HepG2 (cell line): ENCODE data around the gene ZNF793. TPM values are rescaled to one million over a fixed set of nuclear protein-coding genes. Genes with fewer than 3 reads are reported as not detected.

Source experiments
- BHLHE40 ChIP-seq: IDR thresholded peaks from 2 replicates; pipeline ENCODE4 v1.6.1; 2011; ENCODE audit warnings: low read length, improper control_type of control experiment
- IRF9 ChIP-seq: sonication (generic); formaldehyde crosslinking; IDR thresholded peaks from 2 replicates; pipeline ENCODE4 v1.8.0; 2022; ENCODE audit warnings: missing genetic modification reagents, mild to moderate bottlenecking, borderline replicate concordance
- MEIS2 ChIP-seq: sonication (generic); formaldehyde crosslinking; IDR thresholded peaks from 2 replicates; pipeline ENCODE4 v1.9.0; 2021; ENCODE audit warnings: mild to moderate bottlenecking, missing genetic modification reagents
- RBM39 ChIP-seq: fragments of 200-400 bp; formaldehyde crosslinking; IDR thresholded peaks from one replicate; pipeline ENCODE4 v1.6.1; 2018; ENCODE audit warnings: antibody characterized with exemption, mild to moderate bottlenecking, low read depth, low read length; ENCODE audit not compliant: poor library complexity, severe bottlenecking
- SP140L ChIP-seq: sonication (generic); formaldehyde crosslinking; IDR thresholded peaks from 2 replicates; pipeline ENCODE4 v1.4.0; 2020; ENCODE audit warnings: missing genetic modification reagents, borderline replicate concordance
- XBP1 ChIP-seq: sonication (generic); formaldehyde crosslinking; IDR thresholded peaks from 2 replicates; pipeline ENCODE4 v1.5.0; 2020; ENCODE audit warnings: missing genetic modification reagents
- ZFP62 ChIP-seq: sonication (generic); formaldehyde crosslinking; IDR thresholded peaks from 2 replicates; pipeline ENCODE4 v1.4.0; 2020; ENCODE audit warnings: missing genetic modification reagents
- ZNF597 ChIP-seq: sonication (generic); formaldehyde crosslinking; IDR thresholded peaks from 2 replicates; pipeline ENCODE4 v1.5.0; 2020; ENCODE audit warnings: missing genetic modification reagents
- ZNF619 ChIP-seq: sonication (generic); formaldehyde crosslinking; IDR thresholded peaks from 2 replicates; pipeline ENCODE4 v1.4.0; 2020; ENCODE audit warnings: mild to moderate bottlenecking, missing genetic modification reagents
- ZNF691 ChIP-seq: sonication (generic); formaldehyde crosslinking; IDR thresholded peaks from 2 replicates; pipeline ENCODE4 v1.4.0; 2020; ENCODE audit warnings: missing genetic modification reagents, low read depth, mild to moderate bottlenecking, borderline replicate concordance
- ZNF788 ChIP-seq: sonication (generic); formaldehyde crosslinking; IDR thresholded peaks from 2 replicates; pipeline ENCODE4 v1.5.0; 2020; ENCODE audit warnings: mild to moderate bottlenecking, missing genetic modification reagents, borderline replicate concordance
- ZNF816 ChIP-seq: sonication (generic); formaldehyde crosslinking; IDR thresholded peaks from 2 replicates; pipeline ENCODE4 v1.8.0; 2022; ENCODE audit warnings: missing genetic modification reagents, mild to moderate bottlenecking, borderline replicate concordance
- ZNF839 ChIP-seq: sonication (generic); formaldehyde crosslinking; IDR thresholded peaks from 2 replicates; pipeline ENCODE4 v1.4.0; 2020; ENCODE audit warnings: missing genetic modification reagents, mild to moderate bottlenecking, borderline replicate concordance
- polyA plus RNA-seq, 8 experiments: library from polyadenylated mRNA; depleted of rRNA in 3 of 8; stranded (reverse) in 7 of 8; unstranded in 1 of 8; fragments of >200 nt; fragmentation: Illumina TruSeq in 4 of 8; extraction: Trizol in 4 of 8; gene quantifications; 2 replicates each; pipeline versions ENCODE4 v1.2.1 to v1.2.3, GENCODE V29; 2011 to 2016; ENCODE audit warnings: low read depth in 4 of 8, missing spikeins in 1 of 8, mixed read lengths in 1 of 8; ENCODE audit not compliant: insufficient read depth in 1 of 8
- total RNA-seq, 5 experiments: library from RNA; depleted of rRNA; stranded (reverse); fragments of >200 nt; fragmentation: Illumina TruSeq; extraction: Trizol; gene quantifications; 2 replicates each; pipeline ENCODE4 v1.2.3, GENCODE V29; 2016; ENCODE audit warnings: low read depth in 1 of 5
- TF ChIP-seq, protein P1 (sequence below): sonication (generic); formaldehyde crosslinking; IDR thresholded peaks from 2 replicates; pipeline ENCODE4 v1.5.0; 2020; ENCODE audit warnings: mild to moderate bottlenecking, missing genetic modification reagents, borderline replicate concordance
- TF ChIP-seq, protein P2 (sequence below): sonication (generic); formaldehyde crosslinking; IDR thresholded peaks from 2 replicates; pipeline ENCODE4 v1.4.0; 2020; ENCODE audit warnings: mild to moderate bottlenecking, missing genetic modification reagents, borderline replicate concordance

Gene ZNF793
- total and polyA plus RNA-seq, 2 of the 13 experiments (the other 11 are each of a cell fraction or from before 2014, with no cell fraction given), result 0.13 to 0.35 TPM

DNA sequence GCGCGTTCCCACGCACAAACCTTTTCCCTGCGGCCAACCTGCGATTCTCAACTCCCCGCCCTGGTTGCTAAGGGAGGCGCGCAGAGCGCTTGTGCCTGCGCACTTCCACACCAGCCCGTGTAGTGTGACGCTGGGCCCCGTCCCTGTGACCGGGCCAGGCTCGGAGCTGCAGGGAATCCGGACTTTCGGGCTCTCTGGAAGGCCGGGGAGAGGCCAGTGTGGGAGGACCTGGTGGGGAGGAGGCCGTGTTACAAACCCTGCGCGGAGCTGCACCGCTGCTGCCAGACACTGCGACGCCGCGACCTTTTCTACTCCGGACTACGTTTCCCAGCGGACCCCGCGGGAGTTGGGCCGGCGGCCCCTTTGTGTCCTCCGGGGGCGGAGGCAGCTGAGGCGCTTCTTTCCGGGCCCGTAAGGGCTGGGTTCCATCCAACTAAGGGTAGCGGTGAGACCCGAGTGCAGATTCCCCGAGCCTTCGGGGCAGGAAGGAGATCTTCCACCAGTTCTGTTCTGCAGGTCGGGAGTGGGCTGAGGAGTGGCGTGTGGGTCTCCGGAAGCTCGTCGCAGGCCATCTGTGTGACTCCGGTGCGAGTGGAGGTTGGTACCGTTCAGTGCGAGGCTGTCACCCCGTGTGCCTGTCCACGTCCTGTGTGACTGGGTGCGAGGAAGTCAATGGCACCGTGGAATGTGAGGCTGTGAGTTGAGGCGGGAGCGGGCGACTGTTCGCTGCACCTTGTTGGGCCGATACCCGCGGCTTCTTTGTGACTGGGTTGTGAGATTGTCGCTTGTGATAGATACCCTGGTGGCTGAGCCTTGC, 37.6 kb upstream of the ZNF793 start, which contains the start of gene ZNF570 (continued):
- TF ChIP-seq IRF9 (CRISPR knock-in tag) (peak; percentile 42; the same call in 1 of the 2 replicates), ZFP62 (CRISPR knock-in tag) (no peak), XBP1 (0 out of 2 replicates have a peak, but pooled peaks have one; percentile 33), RBM39 (peak; percentile 46), ZNF619 (no peak), ZNF839 (CRISPR knock-in tag) (peak; percentile 64; the same call in 1 of the 2 replicates), MEIS2 (CRISPR knock-in tag) (0 out of 2 replicates have a peak, but pooled peaks have one; percentile 36), ZNF816 (CRISPR knock-in tag) (no peak), ZNF691 (CRISPR knock-in tag) (peak; percentile 59; the same call in 1 of the 2 replicates), SP140L (CRISPR knock-in tag) (no peak), ZNF788 (CRISPR knock-in tag) (peak; percentile 80; the same call in 1 of the 2 replicates), BHLHE40 (peak; percentile 34; the same call in 1 of the 2 replicates), ZNF597 (no peak)
- TF ChIP-seq, protein P1, sequence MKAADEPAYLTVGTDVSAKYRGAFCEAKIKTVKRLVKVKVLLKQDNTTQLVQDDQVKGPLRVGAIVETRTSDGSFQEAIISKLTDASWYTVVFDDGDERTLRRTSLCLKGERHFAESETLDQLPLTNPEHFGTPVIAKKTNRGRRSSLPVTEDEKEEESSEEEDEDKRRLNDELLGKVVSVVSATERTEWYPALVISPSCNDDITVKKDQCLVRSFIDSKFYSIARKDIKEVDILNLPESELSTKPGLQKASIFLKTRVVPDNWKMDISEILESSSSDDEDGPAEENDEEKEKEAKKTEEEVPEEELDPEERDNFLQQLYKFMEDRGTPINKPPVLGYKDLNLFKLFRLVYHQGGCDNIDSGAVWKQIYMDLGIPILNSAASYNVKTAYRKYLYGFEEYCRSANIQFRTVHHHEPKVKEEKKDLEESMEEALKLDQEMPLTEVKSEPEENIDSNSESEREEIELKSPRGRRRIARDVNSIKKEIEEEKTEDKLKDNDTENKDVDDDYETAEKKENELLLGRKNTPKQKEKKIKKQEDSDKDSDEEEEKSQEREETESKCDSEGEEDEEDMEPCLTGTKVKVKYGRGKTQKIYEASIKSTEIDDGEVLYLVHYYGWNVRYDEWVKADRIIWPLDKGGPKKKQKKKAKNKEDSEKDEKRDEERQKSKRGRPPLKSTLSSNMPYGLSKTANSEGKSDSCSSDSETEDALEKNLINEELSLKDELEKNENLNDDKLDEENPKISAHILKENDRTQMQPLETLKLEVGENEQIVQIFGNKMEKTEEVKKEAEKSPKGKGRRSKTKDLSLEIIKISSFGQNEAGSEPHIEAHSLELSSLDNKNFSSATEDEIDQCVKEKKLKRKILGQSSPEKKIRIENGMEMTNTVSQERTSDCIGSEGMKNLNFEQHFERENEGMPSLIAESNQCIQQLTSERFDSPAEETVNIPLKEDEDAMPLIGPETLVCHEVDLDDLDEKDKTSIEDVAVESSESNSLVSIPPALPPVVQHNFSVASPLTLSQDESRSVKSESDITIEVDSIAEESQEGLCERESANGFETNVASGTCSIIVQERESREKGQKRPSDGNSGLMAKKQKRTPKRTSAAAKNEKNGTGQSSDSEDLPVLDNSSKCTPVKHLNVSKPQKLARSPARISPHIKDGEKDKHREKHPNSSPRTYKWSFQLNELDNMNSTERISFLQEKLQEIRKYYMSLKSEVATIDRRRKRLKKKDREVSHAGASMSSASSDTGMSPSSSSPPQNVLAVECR (CRISPR knock-in tag), result peak; percentile 90; the same call in 1 of the 2 replicates
- TF ChIP-seq, protein P2, sequence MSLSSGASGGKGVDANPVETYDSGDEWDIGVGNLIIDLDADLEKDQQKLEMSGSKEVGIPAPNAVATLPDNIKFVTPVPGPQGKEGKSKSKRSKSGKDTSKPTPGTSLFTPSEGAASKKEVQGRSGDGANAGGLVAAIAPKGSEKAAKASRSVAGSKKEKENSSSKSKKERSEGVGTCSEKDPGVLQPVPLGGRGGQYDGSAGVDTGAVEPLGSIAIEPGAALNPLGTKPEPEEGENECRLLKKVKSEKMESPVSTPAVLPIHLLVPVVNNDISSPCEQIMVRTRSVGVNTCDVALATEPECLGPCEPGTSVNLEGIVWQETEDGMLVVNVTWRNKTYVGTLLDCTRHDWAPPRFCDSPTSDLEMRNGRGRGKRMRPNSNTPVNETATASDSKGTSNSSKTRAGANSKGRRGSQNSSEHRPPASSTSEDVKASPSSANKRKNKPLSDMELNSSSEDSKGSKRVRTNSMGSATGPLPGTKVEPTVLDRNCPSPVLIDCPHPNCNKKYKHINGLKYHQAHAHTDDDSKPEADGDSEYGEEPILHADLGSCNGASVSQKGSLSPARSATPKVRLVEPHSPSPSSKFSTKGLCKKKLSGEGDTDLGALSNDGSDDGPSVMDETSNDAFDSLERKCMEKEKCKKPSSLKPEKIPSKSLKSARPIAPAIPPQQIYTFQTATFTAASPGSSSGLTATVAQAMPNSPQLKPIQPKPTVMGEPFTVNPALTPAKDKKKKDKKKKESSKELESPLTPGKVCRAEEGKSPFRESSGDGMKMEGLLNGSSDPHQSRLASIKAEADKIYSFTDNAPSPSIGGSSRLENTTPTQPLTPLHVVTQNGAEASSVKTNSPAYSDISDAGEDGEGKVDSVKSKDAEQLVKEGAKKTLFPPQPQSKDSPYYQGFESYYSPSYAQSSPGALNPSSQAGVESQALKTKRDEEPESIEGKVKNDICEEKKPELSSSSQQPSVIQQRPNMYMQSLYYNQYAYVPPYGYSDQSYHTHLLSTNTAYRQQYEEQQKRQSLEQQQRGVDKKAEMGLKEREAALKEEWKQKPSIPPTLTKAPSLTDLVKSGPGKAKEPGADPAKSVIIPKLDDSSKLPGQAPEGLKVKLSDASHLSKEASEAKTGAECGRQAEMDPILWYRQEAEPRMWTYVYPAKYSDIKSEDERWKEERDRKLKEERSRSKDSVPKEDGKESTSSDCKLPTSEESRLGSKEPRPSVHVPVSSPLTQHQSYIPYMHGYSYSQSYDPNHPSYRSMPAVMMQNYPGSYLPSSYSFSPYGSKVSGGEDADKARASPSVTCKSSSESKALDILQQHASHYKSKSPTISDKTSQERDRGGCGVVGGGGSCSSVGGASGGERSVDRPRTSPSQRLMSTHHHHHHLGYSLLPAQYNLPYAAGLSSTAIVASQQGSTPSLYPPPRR, result 0 out of 2 replicates have a peak, but pooled peaks have one; percentile 21
